NCI-H1105 (cell line): Measurements from ENCODE around the gene SNU13.
"Not testable (repeated sequence)": the region's sequence is repeated elsewhere in the genome, so short reads cannot be mapped to it uniquely, and the experiment has no call there.

Experiments
- DNase-seq: peaks from one replicate; lab custom pipeline; 2025; lab: John Stamatoyannopoulos, UW

Gene SNU13

DNA sequence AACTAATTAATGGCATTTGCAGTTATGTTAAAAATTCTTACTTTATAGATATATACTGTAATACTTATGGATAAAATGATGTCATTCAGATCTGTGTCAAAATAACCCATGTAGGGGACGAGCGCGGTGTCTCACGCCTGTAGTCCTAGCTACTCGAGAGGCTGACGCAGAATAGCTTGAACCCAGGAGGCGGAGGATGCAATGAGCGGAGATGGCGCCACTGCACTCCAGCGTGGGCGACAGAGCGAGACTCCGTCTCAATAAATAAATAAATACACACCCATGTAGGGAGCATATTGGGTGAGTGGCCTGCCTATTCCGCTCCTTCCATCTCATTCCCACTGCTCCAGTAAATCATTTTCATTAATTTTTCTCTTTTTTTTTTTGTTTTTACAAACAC is 7.1 kb downstream of the SNU13 start:
- DNase-seq: peak; percentile 48

DNA sequence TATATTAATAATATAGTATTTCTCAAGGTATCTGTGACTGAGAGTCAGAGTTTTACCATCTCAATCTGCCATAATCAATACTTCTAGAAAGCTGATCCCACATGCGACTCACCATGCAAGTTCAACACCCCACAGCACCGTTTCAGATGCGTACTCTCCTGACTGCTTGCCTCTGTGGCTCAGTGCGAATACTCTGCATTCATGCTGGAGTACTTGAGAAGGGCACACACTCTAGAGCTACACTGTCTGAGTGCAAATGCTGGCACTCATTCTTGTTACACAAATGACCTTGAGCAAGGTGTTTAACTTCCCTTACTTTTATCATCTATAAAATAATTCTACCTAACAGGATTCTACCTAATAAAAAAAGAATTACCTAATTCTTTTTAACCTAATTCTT is 12.5 kb downstream of the SNU13 start:
- DNase-seq: no peak

DNA sequence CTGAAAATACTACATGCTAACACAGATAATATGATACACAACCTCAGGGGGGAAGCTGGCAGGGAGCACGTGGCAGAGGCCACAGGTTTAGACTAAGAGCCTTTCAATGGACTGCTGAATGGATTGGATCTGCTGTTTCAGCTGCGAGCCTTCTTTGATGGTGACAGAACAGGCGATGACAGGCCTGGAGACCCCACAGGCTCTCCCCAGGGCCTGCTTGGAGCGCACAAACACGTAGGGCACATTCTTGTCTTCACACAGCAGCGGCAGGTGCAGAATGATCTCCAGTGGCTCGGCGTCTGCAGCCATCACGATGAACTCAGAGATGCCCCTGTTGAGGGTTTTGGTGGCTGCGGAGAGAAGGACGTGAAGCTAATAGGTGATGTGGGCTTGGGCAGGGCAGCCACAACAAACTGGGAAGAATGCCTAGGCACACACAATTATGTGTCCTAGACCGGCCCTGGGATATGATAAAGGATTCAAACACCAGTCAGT is 13.8 kb downstream of the SNU13 start:
- DNase-seq: no peak

DNA sequence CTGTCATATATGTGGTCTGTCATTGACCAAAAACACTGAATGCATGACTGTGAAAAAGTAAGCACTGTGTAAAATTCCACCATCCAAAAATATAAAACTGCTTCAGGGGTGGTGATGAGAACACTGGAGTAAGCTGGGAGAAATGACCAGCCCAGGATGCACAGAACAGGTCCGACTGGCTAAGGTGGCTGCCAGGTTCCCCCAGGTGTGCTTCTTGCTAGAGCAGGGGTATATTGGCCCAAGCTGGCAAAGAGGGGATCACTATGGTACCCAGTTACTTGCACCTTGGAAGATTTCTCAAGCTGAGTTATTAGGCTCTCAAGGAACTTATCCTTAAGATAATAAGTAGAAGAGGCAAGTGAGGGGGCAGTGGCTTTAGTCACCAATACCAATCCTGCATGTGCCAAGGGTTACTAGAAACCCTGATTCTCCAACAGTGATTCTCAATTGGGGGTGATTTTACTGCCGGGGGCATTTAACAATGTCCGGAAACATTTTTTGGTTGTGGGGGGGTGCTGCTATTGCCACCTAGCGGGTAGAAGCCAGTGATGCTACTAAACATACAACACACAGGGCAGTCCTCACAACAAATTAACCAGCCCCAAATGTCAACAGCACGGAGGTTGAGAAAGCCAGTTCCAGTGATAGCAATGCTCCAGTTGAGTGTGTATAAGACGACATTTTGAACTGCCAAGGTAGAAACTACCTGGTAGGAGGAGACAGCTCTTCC is 15.7 kb downstream of the SNU13 start:
- no peak for DNase-seq

DNA sequence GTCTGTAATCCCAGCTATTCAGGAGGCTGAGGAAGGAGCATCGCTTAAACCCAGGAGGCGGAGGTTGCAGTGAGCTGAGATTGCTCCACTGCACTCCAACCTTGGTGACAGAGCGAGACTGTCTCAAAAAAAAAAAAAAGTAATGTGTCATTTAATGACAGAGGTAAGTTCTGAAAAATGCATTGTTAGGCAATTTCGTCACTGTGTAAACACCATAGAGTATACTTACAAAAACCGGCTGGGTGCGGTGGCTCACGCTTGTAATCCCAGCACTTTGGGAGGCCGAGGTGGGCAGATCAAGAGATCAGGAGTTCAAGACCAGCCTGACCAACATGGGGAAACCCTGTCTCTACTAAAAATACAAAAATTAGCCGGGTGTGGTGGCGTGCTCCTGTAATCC is 16.6 kb downstream of the SNU13 start:
- DNase-seq: not testable (repeated sequence)

DNA sequence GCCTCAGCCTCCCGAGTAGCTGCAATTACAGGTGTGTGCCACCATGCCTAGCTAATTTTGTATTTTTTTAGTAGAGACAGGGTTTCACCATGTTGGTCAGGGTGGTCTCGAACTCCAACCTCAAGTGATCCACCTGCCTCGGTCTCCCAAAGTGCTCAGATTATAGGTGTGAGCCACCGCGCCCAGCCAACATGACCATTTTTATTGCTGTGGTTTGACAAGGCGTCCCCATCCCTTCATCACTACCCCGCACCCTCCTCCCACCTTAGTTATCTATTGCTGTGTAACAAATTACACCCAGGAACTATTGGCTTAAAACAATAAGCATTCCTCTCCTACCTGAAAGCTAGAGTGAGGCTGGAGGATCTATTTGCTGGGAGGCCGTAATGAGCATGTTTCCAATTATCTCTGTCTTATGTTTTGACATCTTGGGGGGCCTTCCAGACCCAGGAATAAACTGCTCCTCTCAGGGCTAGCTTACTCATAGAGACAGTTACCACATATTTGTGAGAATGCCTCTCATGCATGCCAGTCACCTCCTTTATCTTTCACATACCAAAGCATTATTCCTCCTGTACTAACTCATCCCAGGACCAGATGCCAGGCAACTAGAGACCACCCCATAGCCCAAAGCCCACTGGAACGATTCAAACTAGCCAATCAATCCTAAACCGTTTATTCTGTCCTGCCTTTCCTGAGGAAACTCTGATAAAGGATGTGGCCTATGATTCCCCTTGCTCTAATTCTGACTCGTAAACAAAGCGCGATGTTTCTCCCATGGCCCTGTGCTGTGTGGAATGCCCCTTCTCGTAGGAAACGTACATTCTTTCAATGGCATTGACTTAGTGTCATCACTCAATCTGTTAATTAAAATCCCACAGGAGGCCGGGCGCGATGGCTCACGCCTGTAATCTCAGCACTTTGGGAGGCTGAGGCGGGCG is 19.4 kb downstream of the SNU13 start:
- DNase-seq: no peak

DNA sequence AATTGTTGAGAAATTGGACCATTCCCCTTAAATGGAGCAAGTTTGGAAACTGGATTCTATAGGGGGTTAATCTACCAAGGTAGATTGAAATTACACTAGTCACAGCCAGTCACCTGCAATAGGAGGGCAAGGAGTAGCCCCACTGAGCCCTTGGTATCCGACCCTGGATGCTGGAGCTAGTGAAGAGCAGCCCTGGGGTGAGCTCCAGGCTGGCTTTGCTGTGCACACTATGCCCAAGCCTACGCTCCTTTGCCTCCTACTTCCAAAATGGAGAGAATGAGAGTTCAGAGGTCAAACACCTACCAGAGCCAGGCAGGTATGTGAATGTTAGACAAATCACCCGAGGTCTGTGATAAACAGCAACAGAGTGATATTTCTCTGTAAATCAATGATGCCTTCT is 23.7 kb downstream of the SNU13 start:
- DNase-seq: no peak

DNA sequence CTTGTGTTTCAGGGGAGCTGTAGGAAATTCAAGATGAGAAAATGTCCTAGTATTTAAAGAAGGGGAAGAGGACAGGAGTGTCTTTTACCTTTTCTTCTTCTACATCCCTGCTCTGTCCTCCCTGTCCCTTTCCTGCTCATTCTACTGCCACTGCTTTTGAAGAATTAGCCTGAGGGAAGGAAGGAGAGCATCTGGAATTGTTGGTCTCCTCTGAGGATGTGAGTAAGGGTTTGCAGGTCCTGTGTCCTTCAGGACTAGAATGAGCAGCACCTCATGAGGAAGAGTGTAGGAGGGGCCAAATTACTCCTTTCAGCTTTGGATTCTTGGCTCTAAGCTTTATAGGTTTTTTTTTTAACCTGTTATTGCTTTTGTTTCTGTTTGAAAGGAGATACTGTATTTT is 24.2 kb downstream of the SNU13 start:
- DNase-seq: no peak

DNA sequence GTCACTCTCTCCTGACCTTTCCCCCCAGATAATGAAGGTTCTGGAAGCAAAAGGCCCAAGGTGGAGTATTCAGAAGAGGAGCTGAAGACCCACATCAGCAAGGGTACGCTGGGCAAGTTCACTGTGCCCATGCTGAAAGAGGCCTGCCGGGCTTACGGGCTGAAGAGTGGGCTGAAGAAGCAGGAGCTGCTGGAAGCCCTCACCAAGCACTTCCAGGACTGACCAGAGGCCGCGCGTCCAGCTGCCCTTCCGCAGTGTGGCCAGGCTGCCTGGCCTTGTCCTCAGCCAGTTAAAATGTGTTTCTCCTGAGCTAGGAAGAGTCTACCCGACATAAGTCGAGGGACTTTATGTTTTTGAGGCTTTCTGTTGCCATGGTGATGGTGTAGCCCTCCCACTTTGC is 25.1 kb downstream of the SNU13 start:
- DNase-seq: not testable (repeated sequence)

DNA sequence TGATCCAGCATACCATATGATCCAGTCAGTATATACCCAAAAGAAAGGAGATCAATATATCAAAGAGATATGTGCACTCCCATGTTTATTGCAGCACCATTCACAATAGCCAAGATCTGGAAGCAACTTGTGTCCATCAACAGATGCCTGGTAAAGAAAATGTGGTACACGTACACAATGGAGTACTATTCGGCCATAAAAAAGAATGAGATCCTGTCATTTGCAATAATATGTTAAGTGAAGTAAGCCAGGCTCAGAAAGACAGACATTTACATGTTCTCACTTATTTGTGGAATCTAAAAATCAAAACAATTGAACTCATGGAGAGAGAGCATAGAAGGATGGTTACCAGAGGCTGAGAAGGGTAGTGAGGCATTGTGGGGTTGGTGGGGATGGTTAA is 27.0 kb downstream of the SNU13 start:
- DNase-seq: no peak

DNA sequence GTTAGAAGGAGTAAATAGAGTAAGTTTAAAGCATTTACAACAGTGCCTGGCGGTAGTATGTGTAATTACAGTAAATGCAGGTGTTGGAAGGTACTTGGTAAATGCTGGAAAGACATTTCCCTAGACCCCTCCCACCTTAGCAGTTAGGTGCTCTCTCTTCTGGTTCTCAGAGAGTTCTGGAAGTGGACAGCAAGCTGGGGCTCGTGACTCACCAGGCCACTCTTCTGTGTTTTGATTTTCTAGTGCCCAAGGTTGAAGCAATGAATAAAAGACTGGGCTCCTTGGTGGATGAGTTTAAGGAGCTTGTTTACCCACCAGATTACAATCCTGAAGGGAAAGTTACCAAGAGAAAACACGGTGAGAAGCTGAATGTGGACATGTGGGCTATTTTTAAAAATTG is 27.6 kb downstream of the SNU13 start:
- DNase-seq: no peak

DNA sequence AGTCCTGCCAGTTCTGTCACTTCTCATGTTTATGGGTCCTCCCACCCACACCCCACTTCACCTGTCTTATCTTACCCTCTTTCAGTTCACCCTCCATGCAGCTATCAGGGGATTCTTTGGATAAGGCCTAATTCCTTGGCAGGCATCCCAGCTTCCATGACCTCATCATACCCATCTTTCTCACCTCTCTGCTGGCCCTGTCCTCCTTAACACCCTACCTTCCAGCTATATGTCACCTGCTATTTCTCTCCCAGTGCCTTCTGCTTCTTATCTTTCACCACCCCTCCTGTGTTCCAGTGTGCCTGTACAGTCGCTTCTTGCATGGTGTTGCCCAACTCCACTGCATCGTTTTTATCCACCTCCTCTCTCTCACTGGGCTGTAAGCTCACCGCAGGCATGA is 28.3 kb downstream of the SNU13 start:
- peak; percentile 10 for DNase-seq

DNA sequence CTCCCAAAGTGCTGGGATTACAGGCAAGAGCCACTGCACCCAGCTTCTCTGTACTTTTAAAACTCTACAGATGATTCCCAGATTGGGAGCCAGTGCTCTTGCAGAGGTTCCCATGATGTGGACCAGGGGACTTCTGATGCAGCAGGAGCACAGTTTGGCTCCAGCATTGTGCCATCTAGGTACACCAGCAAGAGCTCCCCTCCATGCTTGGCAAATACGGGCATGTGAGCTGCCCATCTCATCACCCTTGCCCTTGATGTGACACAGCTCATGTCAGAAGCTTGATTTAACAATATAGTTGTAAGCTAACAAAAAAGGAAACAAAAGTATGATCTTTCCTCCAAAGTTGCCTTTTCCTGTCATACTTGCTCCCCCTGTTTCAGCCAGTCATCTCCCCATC is 28.7 kb downstream of the SNU13 start:
- DNase-seq: no peak

DNA sequence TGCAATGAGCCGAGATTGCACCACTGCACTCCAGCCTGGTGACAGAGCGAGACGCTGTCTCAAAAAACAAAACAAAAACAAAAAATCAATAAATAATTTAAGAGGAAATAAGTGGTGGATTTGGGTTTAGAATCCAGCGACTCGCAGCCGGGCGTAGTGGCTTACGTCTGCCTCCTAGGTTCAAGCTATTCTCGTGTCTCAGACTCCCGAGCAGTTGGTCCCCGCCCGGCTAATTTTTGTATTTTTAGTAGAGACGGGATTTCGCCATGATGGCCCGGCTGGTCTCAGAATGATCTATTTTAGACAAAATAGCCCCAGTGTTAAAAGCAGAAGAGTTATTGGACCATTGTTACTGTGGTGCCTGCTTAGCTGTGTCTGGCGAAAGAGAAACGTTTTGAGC is 29.8 kb downstream of the SNU13 start:
- DNase-seq: no peak

DNA sequence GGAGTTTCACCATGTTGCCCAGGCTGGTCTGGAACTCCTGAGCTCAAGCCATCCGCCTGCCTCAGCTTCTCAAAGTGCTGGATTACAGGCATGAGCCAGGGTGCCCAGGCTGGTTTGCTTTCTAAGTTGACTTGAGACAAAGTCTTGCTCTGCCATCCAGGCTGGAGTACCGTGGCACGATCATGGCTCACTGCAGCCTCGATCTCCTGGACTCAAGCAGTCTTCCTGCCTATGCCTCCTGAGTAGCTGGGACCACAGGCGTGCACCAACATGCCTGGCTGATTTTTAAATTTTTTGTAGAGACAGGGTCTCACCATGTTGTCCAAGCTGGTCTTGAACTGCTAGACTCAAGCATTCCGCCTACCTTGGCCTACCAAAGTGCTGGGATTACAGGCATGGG is 31.0 kb downstream of the SNU13 start:
- no peak for DNase-seq

DNA sequence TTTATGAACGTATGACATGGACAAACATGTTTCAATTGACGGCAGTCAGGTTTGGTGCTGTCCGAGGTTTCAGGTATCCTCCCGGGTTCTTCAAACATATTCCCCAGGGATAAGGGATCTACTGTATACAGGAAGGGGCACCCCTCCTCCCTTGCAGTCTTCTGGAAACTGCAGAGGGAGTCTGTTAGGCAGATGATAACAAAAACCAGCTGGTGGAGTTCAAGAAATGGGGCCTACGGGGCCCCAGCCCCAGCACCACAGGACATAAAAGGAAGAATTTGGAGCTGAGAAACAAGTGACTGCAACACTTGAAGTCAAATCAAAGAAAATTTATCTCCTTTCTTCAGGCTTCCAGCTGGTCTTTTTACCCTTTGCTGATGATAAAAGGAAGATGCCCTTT is 32.1 kb downstream of the SNU13 start:
- no peak for DNase-seq

DNA sequence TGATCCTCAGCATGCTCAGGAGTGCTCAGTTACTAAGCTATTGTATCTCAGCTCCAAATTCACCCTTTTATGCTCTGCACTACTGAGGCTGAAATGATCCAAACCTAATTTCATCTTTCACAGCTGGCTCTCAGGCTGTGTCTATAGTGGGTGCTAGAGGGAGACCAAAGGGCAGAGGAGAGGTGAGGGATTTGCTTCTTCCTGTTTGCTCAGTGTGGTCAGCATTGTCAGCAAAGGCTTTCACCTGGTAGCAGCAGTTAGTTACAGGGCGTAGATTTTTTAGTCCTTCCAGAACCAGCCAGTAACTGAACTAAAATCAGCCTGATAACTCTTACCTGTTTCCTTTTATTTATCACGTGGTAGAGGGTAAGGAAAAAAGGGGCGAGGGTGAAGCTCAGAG is 34.3 kb downstream of the SNU13 start:
- DNase-seq: no peak

DNA sequence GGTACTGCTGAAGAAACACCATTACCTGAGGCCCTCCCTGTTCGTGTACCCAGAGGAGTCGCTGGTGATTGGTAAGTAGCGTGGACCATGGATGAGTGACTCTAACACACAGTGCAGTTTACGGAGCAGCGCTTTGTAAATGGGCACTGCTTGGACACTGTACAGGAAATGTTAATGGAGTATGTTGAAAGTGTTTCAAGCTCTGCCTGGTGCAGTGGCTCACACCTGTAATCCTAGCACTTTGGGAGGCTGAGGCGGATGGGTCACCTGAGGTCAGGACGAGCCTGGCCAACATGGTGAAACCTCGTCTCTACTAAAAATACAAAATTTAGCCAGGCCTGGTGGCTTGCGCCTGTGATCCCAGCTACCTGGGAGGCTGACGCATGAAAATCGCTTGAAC is 37.8 kb downstream of the SNU13 start:
- no peak for DNase-seq

DNA sequence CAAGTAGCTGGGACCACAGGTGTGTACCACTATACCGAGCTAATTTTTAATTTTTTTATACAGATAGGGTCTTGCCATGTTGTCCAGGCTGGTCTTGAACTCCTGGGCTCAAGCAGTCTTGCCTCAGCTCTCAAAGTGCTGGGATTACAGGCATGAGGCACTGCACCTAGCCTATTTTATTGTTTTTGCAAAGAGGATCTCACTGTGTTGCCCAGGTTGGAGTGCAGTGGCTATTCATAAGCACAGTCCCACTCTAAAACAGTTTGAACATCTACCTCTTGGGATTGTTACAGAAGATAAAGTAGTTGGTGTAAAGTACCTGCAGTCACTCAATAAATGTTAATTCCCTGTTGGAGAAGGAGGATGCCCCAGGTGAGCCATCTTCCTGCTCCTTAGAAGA is 38.4 kb downstream of the SNU13 start:
- DNase-seq: no peak

DNA sequence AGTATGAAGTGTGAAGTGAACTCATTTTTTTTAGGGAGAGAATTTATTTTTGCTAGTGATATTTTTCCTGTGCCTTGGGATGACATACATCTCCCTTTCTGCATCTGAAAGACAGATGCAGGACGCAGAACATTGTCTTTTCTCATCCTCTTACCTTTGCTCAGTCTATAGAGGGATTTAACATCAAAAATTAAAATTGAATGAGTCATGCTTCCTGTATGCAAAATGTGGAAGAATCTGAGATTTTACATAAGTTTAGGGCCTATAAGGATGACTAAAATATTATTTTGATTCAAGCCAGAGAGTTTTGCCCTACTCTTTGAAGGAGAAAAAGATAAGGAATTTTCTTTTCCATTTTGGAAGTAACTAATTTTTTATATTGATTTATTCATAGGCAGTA is 40.2 kb downstream of the SNU13 start:
- DNase-seq: no peak

DNA sequence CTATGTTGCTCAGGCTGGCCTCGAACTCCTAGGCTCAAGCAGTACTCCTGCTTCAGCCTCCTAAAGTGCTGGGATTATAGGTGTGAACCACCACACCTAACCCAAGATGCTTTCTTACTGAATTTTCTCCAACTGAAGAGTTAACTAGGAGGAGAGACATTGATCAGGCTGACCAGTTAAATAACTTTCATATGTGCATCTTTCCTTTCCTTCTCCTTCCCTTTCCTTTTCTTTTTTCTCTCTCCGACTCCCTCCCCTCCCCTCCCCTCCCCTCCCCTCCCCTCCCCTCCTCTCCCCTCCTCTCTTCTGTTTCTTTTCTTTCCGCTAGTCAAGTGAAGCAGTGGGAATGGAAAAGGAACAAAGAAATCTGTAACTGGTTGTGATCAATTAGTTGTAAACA is 40.9 kb downstream of the SNU13 start:
- no peak for DNase-seq

DNA sequence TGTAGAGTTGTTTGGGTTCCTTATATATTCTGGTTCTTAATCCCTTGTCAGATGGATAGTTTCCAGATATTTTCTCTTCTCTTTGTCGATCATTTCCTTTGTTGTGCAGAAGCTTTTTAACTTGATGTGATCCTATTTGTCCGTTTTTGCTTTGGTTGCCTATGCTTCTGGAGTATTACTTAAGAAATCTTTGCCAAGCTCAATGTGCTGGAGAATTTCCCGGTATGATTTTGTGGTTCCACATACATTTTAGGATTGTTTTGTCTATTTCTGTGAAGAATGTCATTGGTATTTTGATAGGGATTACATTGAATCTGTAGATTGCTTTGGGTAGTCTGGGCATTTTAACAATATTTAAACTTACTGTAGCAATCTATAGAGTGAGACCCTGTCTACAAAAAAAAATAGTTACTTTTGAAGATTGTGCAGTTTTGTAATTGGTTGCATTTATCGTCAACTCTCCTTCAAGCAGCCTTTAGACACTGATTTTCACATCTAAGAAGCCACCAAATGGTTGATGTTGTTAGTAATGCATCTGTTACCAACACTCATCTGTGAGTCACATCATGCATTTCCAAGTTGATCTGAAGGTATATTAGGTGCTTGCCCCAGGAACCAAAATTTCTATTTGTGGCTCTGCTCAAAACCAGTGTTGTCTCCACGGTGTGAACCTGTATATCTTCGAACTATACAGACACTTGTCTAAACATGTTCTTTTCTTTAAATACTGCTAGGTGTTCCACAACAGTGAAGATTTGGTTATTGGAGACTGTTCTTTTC is 46.1 kb downstream of the SNU13 start:
- DNase-seq: no peak

DNA sequence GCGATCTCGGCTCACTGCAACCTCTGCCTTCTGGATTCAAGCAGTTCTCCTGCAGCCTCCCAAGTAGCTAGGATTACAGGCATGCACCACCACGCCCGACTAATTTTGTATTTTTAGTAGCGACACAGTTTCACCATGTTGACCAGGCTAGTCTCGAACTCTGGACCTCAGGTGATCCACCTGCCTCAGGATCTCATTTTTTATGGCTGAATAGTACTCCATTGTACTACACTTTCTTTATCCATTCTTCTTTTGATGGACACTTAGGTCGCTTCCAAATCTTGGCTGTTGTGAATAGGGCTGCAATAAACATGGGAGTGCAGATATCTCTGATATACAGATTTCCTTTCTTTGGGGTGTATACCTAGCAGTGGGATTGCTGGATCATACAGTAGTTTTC is 46.8 kb downstream of the SNU13 start:
- DNase-seq: no peak
